ENCODE data around the gene CCDC188.
A peak's percentile ranks its signal among the peaks of the same experiment; 100 is the strongest.
"Not testable (repeated sequence)": the region's sequence is repeated elsewhere in the genome, so short reads cannot be mapped to it uniquely, and the experiment has no call there.

The CCDC188 gene

GRCh38 chr22:20169253-20169822 lies 18.5 kb upstream of the CCDC188 start:
- DNase-seq: no peak

DNA sequence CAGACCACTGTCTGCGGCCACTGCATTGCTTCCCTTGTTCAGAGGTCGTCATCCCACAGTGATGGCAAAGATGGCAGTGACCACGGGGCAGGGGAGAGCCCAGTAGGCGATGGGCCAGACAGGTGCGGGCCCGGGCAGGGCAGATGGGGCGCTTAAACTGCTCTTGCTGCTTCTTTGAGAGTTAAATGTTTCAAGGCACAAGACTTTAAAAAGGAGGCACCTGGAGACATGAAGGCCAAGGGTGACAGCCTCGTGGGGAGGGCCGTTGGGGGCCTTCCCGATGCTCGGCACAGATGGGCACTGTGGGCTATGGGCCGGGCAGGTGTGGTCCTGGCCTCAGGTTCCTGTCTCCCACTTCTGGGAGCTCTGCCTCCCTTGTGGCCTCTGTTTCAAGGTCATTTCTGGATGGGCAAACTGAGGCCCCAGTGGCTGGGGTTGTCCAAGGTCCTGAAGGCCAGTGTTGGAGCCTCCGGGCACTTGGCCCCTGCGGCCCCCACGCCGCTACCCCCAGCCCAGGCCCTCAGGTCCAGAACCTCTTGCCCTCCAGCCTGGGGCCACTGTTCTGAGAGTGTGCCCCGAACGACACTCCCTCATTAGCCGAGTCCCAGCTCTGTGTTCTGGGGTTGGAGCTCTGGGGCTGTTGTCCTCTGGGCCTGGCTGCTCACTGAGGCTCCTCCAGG lies 16.9 kb upstream of the CCDC188 start:
- DNase-seq: no peak

GRCh38 chr22:20166703-20167102 lies 15.8 kb upstream of the CCDC188 start:
- no peak for DNase-seq

DNA sequence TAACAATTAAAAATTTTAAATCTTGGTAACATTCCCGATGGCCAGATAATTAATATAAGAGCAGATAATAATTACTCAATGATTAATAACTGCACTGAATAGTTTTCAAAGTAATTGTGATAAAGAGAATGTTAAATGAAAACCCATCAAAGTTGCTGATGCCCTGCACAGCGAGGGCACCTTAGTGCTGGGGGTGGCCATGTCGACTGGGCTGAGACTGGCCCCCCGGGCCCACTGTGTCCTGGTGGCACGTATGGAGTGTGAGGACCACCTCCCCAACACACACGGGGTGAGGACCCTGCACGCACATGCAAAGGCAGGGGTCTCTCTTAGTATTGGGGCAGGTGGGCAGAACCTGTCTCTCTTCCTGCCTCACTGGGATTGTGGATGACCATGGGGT lies 15.1 kb upstream of the CCDC188 start:
- no peak for DNase-seq

- no peak for DNase-seq
Observed at GRCh38 chr22:20165421-20165820, 14.6 kb upstream of the CCDC188 start.

DNA sequence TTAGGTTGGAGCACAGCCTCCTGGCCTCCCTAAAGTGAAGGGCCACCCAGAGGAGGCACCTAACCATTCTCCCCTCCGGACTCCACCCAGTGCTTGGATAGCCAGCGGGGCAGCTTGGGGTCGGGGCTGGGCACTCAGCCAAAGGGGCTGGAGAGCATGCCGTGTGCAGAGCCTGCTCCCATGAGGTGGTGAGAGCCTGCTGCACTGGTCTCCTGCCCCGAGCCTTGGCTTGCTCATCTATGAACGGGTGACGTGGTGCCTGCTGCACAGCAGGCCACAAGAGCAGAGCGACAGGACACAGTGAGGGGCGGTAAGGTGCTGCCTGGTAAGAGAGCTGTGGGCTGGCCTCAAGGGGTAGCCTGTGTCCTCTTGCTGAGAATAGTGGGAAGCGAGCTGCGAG lies 14.0 kb upstream of the CCDC188 start:
- DNase-seq: no peak

GRCh38 chr22:20160041-20160440 lies 9.2 kb upstream of the CCDC188 start:
- DNase-seq: no peak

DNA sequence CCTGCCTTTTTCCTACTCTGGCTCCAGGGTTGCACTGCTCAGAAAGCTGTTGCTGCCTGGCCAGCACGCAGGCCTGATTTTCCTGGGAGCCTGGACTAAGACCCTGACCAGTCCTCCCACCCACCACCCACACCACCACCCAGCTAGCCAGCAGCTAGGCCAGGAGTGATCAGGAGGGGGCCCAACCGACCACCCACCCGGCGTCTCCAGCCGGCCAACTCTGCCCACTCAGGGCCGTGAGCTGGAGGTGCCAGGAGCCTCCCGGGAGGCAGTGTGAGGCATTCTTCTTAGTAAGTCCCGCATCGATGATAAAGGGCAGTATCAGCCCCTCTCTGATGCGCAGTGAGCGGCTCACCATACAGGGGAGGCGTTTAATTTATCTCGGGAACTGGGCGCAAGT lies 8.7 kb upstream of the CCDC188 start:
- DNase-seq: not testable (repeated sequence)

GRCh38 chr22:20159076-20159475 lies 8.2 kb upstream of the CCDC188 start:
- no peak for DNase-seq

- no peak for DNase-seq
Observed at GRCh38 chr22:20158391-20159036, 7.7 kb upstream of the CCDC188 start.

DNA sequence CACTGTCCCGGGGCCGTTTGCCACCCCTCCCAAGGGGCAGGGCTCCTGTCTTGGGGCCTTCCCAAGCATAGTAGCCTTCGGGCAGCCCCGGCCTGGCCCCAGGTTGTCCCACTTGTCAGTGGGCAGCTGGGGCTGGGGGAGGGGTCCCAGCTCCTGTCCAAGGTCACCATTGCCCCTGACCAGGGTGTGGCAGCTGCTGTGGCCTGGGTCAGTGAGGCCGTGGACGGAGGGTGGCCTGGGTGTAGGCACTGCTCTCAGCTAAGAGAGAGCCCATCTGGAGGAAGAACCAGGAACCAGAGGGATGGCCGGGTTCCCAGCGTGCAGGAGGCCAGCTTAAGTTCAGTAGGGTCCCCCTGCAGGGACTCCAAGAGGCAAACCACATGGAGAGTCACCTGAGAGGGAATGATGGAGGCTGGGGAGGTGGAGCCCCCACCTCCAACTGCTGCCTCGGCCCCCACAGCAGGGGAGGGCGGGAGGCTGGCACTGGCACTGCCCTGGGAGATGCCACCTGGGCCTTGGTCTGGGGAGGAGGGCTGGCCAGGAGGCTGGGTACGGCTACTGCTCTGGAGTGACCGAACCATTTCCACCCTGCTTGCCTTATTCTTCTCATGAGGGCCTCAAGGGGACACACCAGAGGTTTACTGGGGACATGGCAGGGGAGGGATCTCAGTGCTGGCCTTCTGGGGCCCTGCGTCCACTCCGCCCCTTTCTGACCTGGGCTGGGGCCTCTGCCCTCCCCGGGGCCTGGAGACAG lies 6.8 kb upstream of the CCDC188 start:
- DNase-seq: no peak

- DNase-seq: peak; percentile 30 to 67
Observed at GRCh38 chr22:20156611-20157429, 6.0 kb upstream of the CCDC188 start.

DNA sequence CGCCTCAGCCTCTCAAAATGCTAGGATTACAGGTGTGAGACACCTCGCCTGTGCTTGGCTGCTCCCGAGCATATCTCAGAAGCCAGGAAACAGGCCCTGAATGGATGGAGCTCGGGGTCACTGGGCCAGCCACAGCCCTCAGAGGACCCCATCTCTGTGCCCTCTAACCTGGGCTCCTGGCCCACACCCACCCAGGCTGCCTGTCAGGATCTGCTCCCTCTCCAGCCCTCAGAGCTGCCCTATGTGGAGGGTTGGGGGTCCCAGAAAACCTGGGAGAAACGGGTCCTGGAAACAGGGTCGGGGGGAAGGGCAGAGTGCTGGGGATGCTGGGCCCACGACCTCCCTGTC lies 5.2 kb upstream of the CCDC188 start:
- DNase-seq: no peak

- peak; percentile 13 to 62 for DNase-seq
Observed at GRCh38 chr22:20155330-20156041, 4.6 kb upstream of the CCDC188 start.

DNA sequence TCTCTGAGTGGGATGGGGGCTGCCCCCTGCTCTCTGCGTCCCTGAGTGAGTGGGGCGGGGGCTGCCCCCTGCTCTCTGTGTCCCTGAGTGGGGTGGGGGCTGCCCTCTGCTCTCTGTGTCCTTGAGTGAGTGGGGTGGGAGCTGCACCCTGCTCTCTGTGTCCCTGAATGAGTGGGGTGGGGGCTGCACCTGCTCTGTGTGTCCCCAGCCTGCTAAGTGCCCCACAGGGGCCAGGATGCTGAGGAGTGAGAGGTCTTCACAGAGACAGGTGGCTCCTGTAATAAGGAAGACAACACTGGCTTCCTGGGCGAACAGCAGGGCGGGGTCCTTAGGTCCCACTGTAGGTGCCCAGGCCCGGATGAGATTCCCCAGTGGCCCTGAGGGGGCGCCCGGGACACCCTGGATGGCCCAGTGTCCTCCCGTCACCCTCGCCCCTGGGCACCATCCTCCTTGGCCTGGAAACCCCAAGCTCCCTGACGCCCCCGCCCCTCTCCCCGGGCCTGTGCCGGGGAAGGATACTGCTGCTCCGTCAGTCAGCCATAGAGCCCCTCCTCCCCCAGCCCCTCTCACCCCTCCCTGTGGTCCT lies 3.8 kb upstream of the CCDC188 start:
- no peak for DNase-seq

DNA sequence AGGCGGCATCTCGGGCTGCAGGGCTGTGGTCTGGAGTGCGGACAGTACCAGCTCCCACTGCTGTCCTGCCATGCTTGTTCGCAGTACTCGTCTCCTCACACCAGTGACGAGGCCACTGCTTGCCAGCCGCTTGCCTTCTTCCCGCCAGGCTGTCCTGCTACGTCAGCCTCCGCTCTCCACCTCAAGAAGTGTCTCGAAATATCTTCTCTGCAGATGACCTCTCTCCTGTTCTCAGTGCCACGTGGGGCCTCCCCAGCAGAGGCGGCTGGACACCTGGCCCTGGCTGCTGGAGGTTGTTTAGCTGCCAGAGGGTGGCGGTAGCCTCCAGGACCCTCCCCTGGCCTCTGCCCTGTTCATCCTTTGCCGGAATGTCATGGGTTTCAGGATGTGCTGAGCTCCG lies 3.1 kb upstream of the CCDC188 start:
- no peak for DNase-seq

- no peak for DNase-seq
Observed at GRCh38 chr22:20152464-20152890, 1.6 kb upstream of the CCDC188 start.

- no peak for DNase-seq
Observed at GRCh38 chr22:20151276-20151588, 377 bp upstream of the CCDC188 start.

DNA sequence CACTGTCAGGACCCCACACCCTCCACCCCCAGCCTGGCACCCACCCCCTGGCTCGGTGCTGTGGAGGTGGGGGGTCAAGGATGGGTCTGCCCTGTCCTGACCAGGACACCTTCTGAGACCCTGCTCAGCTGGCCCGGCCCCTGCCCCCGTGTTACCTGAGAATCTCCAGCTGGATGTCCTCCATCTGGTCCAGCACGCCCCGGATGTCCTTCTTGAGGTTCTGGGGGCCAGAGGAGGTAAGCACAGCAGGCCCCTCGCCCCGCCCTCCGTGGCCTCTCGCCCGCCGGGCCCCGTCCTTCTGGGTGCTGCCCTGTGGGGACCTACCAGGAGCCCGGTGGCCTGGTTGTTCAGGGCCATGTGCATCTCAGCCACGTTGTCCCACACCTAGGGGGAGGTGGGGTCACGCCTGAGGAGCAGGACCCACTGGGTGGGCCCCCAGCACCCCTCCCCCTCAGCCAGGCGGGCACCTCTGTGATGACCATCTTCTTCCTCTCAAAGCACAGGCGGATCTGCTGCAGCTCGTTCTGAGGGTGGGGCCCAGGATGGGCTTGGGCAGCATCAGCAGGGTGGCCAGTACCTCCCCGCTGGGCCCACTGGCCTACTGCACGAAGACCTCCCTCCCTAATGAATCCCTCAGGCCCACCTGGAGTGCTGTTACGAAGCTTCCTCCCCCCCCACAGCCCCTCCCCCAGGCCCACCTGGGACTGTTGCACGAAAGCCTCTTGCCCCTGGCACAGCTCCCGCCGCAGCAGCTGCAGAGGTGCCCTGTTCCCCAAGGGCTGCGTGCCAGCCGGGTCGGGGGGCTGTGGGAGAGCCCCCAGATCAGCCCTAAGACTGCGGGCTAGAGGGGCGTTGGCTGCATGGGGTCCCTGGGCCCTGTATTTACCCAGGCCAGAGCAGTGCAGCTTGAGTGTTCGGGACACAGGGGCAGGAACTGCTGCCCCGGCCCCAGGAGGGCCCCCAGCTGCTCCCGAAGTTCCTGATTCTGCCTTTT lies 1.3 kb downstream of the CCDC188 start:
- no peak for DNase-seq

DNA sequence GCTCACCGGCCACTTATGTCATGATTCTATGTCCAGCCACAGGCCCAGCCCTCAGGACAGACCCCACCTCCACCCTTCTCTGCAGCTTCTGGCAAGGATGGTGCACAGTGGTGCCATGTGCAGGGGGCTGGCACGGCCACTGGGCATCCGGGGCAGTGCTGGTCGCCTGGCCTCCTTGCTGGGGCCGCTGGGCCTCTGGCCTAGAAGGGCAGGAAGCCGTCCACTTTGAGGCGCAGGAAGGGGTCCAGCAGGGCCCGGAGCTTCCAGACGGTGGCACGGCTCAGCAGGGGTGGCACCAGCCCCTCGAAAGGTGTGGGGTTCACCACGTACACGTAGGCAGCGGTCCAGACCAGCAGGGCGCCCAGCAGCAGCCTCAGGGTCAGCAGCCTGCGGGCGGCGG lies 2.4 kb downstream of the CCDC188 start:
- no peak for DNase-seq
